GM12891 (cell line): ENCODE measurements around the gene PLOD1.
A peak's percentile ranks its signal among the peaks of the same experiment; 100 is the strongest.

Source experiments
- DNase-seq: peaks from one replicate; pipeline ENCODE4 v3.0.0; 2011; ENCODE audit warnings: low spot score; ENCODE audit not compliant: insufficient read length
- FAIRE-seq: peaks from 2 replicates; lab custom pipeline; 2011; peaks lifted over from hg19 to GRCh38; lab: Jason Lieb, UNC
- PAX5 ChIP-seq: IDR thresholded peaks from 2 replicates; pipeline ENCODE4 v1.6.1; 2011; ENCODE audit warnings: low read length, moderate library complexity, mild to moderate bottlenecking; ENCODE audit not compliant: insufficient read depth, severe bottlenecking
- POLR2A ChIP-seq: IDR thresholded peaks from 2 replicates; pipeline ENCODE4 v1.6.1; 2011; ENCODE audit warnings: low read depth, low read length, control low read depth
- POLR2AphosphoS5 ChIP-seq: IDR thresholded peaks from 2 replicates; pipeline ENCODE4 v1.6.1; 2011; ENCODE audit warnings: low read depth, low read length, control low read depth
- POU2F2 ChIP-seq: IDR thresholded peaks from 2 replicates; pipeline ENCODE4 v1.6.1; 2011; ENCODE audit warnings: low read depth, mild to moderate bottlenecking, control low read depth, low read length, moderate library complexity
- SPI1 ChIP-seq: IDR thresholded peaks from 2 replicates; pipeline ENCODE4 v1.6.1; 2011; ENCODE audit warnings: low read depth, low read length, control low read depth
- TAF1 ChIP-seq: IDR thresholded peaks from 2 replicates; pipeline ENCODE4 v1.6.1; 2011; ENCODE audit warnings: low read depth, low read length, control low read depth

PLOD1 gene

DNA sequence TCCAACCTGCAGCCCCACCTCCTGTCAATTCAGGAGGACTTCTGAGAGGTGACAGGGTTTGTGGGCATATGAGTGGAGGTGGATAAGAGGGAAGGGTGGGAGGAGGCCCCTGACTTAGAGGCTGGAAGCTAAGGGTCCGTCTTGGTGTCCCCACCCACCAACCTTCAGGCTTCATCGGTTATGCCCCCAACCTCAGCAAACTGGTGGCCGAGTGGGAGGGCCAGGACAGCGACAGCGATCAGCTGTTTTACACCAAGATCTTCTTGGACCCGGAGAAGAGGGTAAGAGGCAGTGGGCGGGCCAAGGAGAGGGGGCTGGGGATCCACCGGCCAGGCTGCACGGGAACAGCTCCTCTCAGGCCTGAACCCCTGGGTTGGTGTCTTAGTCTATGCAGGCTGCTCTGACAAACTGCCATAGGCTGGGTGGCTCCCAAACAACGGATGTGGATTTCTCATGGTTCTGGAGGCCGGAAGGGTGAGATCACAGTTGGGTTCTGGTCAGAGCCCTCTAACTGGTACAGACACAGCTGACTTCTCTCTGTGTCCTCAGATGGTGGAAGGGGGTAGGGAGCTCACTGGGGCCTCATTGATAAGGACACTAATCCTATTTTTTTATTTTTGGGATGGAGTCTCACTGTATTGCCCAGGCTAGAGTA is 18.1 kb downstream of the PLOD1 start:
- no peak for FAIRE-seq

DNA sequence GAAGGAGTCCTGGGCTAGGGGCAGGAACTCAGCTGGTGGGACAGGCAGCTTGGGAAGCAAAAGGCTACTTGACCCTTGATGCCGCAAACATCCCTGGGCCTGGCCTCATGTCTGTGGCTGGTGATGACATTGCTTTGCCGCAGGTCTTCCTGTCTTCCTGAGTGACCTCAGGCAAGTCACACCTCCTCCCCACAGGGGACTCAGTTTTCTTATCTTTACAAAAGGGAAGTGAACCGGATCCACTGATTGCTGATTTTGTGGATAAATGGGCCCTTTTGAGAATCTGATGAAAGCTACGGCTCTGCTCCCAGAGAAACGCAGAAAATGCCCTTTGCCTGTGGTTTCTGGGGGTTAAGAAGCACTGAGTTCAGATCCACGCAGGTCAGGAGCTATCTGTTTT is 20.7 kb downstream of the PLOD1 start:
- TF ChIP-seq TAF1 (no peak), SPI1 (no peak), POLR2A (no peak), POLR2AphosphoS5 (no peak), POU2F2 (no peak), PAX5 (no peak)
- DNase-seq (no peak), FAIRE-seq (no peak)

More for the DNA sequence above, 18.1 kb downstream of the PLOD1 start:
- no peak for DNase-seq
- TF ChIP-seq POLR2A (no peak), TAF1 (no peak), PAX5 (no peak), POU2F2 (no peak), SPI1 (no peak), POLR2AphosphoS5 (no peak)

DNA sequence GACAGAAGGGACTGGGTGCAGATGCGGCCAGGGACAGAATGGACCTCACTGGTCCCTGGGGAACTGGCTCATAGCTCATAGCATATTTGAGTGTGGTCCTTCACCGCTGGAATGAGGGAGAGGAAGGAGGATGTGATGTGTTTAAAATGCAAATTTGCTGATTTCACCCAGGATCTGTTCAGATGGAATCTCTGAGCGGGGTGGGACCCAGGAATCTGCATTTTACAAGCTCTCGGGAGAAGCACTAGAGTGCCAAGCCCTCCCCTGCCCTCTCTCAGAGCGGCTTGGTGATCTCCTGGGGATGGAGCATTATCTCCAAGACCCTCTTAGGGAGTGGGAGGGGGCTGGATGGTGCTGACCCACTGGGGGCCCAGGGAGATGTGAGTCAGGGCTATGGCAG is 22.9 kb downstream of the PLOD1 start:
- no peak for TF ChIP-seq TAF1
- TF ChIP-seq POLR2A = no peak
- no peak for TF ChIP-seq POU2F2
- no peak for TF ChIP-seq PAX5
- no peak for TF ChIP-seq POLR2AphosphoS5
- TF ChIP-seq SPI1 = no peak
- FAIRE-seq (no peak), DNase-seq (no peak)

DNA sequence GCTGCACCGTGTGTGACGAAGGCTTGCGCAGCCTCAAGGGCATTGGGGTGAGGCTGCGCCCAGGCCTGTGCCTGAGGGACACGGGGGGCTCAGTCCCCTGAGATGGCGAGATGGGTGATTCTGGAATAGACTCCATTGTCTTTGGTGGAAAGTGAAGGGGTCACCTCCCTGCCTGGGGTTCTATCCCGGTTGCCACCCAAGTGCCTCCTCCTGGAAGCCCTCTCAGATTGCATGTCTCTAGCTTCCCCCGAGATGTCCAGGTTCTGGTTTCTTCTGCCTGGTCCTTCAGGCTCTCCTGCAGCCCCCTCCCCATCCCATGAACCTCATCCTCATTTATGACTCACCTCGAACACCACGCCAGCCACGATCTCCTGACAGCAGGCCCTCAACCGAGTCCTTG is 23.4 kb downstream of the PLOD1 start:
- DNase-seq (no peak), FAIRE-seq (no peak)
- no peak for TF ChIP-seq POU2F2
- TF ChIP-seq POLR2A = no peak
- TF ChIP-seq POLR2AphosphoS5 = no peak
- TF ChIP-seq PAX5 = no peak
- TF ChIP-seq SPI1 = no peak
- TF ChIP-seq TAF1 = no peak

DNA sequence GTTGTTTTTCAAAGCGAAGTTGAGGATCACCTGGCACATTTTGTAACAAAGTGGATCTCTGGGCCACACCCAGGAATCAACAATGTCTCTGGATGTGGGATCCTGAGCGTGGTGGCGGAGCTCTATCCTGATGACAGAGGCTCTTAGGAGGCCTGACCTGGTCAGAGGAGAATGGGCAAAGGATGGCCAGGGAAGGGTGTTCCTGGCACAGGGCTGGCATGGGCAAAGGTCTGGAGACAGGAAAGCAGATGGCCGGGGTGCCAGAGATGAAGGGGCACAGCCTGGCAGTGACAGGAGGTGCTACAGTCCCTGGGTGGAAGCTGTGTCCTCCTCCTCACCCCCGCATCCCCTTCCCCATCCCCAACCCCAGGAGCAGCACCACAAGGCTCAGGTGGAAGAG is 25.8 kb downstream of the PLOD1 start:
- DNase-seq = no peak
- FAIRE-seq = no peak

DNA sequence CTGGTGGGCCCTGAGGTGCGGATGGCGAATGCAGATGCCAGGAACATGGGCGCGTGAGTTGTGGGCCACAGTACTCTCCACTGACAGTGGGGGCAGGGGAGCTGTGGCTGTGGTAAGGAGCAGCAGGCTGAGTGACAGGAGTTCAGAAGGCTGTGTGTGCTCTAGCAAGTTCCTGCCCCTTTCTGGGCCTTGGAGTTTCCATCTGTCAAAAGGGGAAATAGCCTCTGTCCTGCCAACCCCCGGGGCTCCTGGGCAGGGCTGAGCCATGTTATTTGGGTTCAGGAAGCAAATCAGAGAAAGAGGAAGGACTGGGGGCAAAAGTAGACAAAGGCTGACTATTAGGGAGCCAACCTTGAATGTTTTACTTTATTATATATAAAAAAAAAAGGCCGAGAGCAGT is 26.2 kb downstream of the PLOD1 start:
- TF ChIP-seq POU2F2 (no peak), SPI1 (no peak), POLR2A (no peak), POLR2AphosphoS5 (no peak), TAF1 (no peak), PAX5 (no peak)
- FAIRE-seq = no peak
- no peak for DNase-seq

More for the DNA sequence above, 25.8 kb downstream of the PLOD1 start:
- no peak for TF ChIP-seq POLR2AphosphoS5

DNA sequence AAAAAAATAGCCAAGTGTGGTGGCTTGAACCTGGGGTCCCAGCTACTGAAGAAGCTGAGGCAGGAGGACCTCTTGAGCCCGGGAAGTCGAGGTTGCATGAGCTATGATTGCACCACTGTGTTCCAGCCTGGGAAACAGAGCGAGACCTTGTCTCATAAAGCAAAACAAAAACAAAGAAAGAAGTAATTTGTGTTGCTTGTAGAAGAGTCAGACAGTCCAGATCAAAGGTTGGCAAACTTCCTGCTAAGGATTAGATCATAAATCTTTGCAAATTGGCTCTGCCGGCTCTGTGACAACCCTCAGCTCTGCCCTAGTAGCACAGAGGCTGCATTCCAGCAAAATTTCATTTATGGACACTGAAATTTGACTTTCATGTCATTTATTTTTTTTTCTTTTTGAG is 26.7 kb downstream of the PLOD1 start:
- FAIRE-seq (no peak), DNase-seq (no peak)
- TF ChIP-seq SPI1 (no peak), POLR2AphosphoS5 (no peak), POLR2A (no peak), TAF1 (no peak)

DNA sequence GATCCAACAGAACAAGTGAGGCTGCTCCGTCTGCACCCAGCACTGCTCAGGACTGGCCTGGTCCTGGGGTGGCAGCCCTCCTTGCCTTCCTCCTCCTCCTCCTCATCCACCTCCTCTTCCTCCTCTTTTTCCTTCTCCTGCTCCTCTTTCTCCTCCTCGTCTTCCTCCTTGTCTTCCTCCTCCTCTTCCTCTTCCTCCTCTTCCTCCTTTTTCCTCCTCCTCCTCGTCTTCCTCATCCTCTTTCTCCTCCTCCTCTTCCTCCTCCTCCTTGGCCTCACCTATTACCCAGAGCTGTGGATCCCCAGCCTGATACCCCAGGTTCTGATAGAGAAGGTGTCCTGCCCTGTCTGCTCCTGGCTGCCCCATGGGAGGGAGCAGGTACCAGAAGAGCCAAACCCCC is 29.1 kb downstream of the PLOD1 start:
- no peak for FAIRE-seq
- no peak for TF ChIP-seq POLR2A
- no peak for TF ChIP-seq POLR2AphosphoS5
- TF ChIP-seq TAF1 = no peak
- no peak for TF ChIP-seq POU2F2

DNA sequence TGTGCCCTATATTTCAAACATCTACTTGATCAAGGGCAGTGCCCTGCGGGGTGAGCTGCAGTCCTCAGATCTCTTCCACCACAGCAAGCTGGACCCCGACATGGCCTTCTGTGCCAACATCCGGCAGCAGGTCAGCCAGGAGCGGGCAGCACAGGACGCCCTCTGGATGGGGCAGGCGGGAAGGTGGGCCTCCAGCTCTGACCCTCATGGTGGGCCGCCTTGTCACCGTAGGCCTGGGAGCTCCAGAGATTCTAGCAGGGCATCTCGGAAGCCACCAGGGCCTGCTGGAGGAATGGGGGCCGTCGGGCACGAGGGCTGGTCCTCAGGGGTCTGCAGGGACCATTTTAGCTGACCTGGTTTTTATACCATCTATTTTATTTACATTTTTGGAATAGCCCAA is 30.1 kb downstream of the PLOD1 start:
- no peak for DNase-seq
- FAIRE-seq = no peak
- TF ChIP-seq POLR2A (no peak), POU2F2 (no peak), TAF1 (no peak)

More for the DNA sequence above, 29.1 kb downstream of the PLOD1 start:
- no peak for DNase-seq

DNA sequence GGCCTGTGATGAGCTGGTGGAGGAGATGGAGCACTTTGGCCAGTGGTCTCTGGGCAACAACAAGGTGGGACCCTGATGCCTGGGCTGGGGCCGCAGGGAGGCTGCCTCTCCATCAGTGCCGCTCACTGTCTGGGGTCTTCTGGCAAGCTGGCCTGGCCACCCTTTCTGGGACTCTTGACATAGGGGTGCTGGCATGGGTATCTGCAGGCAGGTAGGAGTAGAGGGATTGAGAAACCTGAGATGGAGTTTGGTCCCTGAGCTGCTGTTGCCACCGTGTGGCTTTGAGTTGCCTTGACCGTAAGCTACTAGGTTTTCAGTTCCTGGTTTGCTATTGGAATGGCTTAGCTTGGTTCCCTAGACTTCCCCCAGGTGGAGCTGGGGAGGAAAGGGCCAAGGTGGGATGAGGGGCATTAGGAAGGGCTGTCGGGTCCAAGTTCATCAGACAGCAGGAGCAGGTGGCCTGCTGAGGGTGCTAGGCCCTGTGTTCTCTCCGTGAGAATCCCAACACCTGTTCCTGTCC is 32.6 kb downstream of the PLOD1 start:
- no peak for TF ChIP-seq TAF1
- peak; percentile 63 for TF ChIP-seq SPI1
- FAIRE-seq (peak; percentile 16), DNase-seq (peak; percentile 58)

DNA sequence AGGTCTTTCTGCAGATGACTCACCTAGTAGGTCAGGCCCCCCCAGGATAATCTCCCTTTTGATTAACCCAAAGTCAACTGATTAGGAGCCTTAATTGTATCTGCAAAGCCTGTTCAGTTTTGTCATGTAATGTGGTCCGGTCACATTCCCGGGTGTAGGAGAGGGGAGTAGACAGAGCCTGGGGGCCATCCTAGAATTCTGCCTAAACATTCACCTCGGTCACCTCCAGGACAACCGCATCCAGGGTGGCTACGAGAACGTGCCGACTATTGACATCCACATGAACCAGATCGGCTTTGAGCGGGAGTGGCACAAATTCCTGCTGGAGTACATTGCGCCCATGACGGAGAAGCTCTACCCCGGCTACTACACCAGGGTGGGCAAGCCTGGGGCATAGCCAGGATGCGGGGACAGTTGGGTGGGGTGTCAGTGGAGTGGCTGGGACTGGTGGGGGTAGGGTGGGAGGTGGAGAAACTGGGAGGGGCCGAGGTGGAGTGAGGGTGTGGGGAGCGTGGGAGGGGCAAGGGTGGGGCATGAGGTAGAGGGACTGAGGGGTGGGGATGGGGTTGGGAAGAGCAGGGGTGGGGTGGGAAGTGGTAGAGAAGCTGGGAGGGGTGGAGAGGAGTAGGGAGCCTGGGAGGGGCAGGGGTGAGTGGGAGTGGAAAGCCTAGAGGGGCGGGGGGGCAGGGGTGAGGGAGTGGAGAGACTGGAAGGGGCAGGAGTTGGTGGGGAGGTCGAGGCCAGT is 36.1 kb downstream of the PLOD1 start:
- DNase-seq (no peak), FAIRE-seq (no peak)
- no peak for TF ChIP-seq PAX5
- TF ChIP-seq TAF1 = no peak
